Measurements from ENCODE around the gene DDX1. TPM values are rescaled to one million over a fixed set of nuclear protein-coding genes. Genes with fewer than 3 reads are reported as not detected.

Gene DDX1
- total and polyA plus RNA-seq, 2 experiments from 2014 or later = 99.9 to 102 TPM

GRCh38 chr2:15582710-15583357 lies 8.8 kb upstream of the DDX1 start:
- H3K4me3 Mint-ChIP-seq = no peak overlapping the region
- no peak overlapping the region for H3K27ac ChIP-seq (ENCODE audit: low read depth)

GRCh38 chr2:15583826-15584225 lies 7.8 kb upstream of the DDX1 start:
- H3F3A ChIP-seq (replicated peaks; ENCODE audit: low read depth) = no peaks in the 10 kb centered on the region
- Mint-ChIP-seq H3K9me3 (no peaks in the 10 kb centered on the region), H3K27me3 (ENCODE audit: insufficient read depth, low read depth, poor library complexity) (no peaks in the 10 kb centered on the region), H3K36me3 (ENCODE audit: low read depth) (no peaks in the 10 kb centered on the region), H3K27ac (no peak overlapping the region), H3K4me3 (no peak overlapping the region), H3K4me1 (peaks cover 4% of the 10 kb centered on the region; the same call in 2 of the 3 replicates)
- no peaks in the 10 kb centered on the region for H3K27me3 ChIP-seq (ENCODE audit: insufficient read depth)
- H4K20me1 ChIP-seq (replicated peaks; ENCODE audit: insufficient read depth) = no peaks in the 10 kb centered on the region
- DNase-seq (ENCODE audit: low spot score) (no peak), ATAC-seq (no peak)
- no peaks in the 10 kb centered on the region; the same call in 1 of the 2 replicates for H3K9me2 ChIP-seq (ENCODE audit: insufficient read depth)
- H2AFZ ChIP-seq = no peak overlapping the region
- no peaks in the 10 kb centered on the region for H3K4me1 ChIP-seq (ENCODE audit: insufficient read depth)
- no peaks in the 10 kb centered on the region for H3K36me3 ChIP-seq (ENCODE audit: insufficient read depth)
- H3K4me2 ChIP-seq = no peak overlapping the region
- H3K27ac ChIP-seq (ENCODE audit: low read depth) = no peak overlapping the region
- no peak overlapping the region for H3K4me3 ChIP-seq
- H3K79me2 ChIP-seq (replicated peaks; ENCODE audit: insufficient read depth) = no peaks in the 10 kb centered on the region
- TF ChIP-seq STAT1 (IDR thresholded peaks at IDR 0.05; ENCODE audit: unreplicated experiment) (no peak), CREB1 (CRISPR knock-in tag; IDR thresholded peaks at IDR 0.05; ENCODE audit: low read depth) (no peak), NANOG (IDR thresholded peaks at IDR 0.05; ENCODE audit: borderline replicate concordance) (no peak), EZH2 (IDR thresholded peaks at IDR 0.05; ENCODE audit: low read depth, unreplicated experiment) (no peak), CTCF (conservative IDR thresholded peaks at IDR 0.05; ENCODE audit: low read depth in 2 of 2) (no peak), ZNF462 (CRISPR knock-in tag; IDR thresholded peaks at IDR 0.05) (no peak)

More at GRCh38 chr2:15582710-15583357, 8.8 kb upstream of the DDX1 start:
- Mint-ChIP-seq H3K36me3 (ENCODE audit: low read depth) (no peaks in the 10 kb centered on the region), H3K27ac (no peak overlapping the region), H3K9me3 (no peaks in the 10 kb centered on the region), H3K4me1 (peaks cover 4% of the 10 kb centered on the region), H3K27me3 (ENCODE audit: insufficient read depth, low read depth, poor library complexity) (no peaks in the 10 kb centered on the region)
- ATAC-seq = no peak
- H4K20me1 ChIP-seq (replicated peaks; ENCODE audit: insufficient read depth) = no peaks in the 10 kb centered on the region
- no peaks in the 10 kb centered on the region for H3K36me3 ChIP-seq (ENCODE audit: insufficient read depth)
- H3K4me3 ChIP-seq = no peak overlapping the region
- no peaks in the 10 kb centered on the region for H3K79me2 ChIP-seq (replicated peaks; ENCODE audit: insufficient read depth)
- no peaks in the 10 kb centered on the region; the same call in 1 of the 2 replicates for H3K9me2 ChIP-seq (ENCODE audit: insufficient read depth)
- TF ChIP-seq JUNB (IDR thresholded peaks at IDR 0.05; ENCODE audit: unreplicated experiment) (no peak), CTCF (conservative IDR thresholded peaks at IDR 0.05; ENCODE audit: low read depth in 2 of 2) (no peak), NANOG (IDR thresholded peaks at IDR 0.05; ENCODE audit: borderline replicate concordance) (no peak), EZH2 (IDR thresholded peaks at IDR 0.05; ENCODE audit: low read depth, unreplicated experiment) (no peak), CREB1 (CRISPR knock-in tag; IDR thresholded peaks at IDR 0.05; ENCODE audit: low read depth) (no peak), ZNF331 (CRISPR knock-in tag; IDR thresholded peaks at IDR 0.05; ENCODE audit: low read depth) (no peak)
- H3F3A ChIP-seq (replicated peaks; ENCODE audit: low read depth) = no peaks in the 10 kb centered on the region
- no peak for DNase-seq (ENCODE audit: low spot score)
- H2AFZ ChIP-seq = no peak overlapping the region
- H3K27me3 ChIP-seq (ENCODE audit: insufficient read depth) = no peaks in the 10 kb centered on the region
- H3K4me2 ChIP-seq = no peak overlapping the region
- H3K4me1 ChIP-seq (ENCODE audit: insufficient read depth) = no peaks in the 10 kb centered on the region

Data from GM23338 (cell line).